GOT3 (cell line): ENCODE measurements around the gene SIPA1.
"Not testable (repeated sequence)": the region's sequence is repeated elsewhere in the genome, so short reads cannot be mapped to it uniquely, and the experiment has no call there.

Experiments used
- DNase-seq: peaks from one replicate; lab custom pipeline; 2025; ENCODE audit warnings: mixed read lengths; lab: John Stamatoyannopoulos, UW

Gene SIPA1

DNA sequence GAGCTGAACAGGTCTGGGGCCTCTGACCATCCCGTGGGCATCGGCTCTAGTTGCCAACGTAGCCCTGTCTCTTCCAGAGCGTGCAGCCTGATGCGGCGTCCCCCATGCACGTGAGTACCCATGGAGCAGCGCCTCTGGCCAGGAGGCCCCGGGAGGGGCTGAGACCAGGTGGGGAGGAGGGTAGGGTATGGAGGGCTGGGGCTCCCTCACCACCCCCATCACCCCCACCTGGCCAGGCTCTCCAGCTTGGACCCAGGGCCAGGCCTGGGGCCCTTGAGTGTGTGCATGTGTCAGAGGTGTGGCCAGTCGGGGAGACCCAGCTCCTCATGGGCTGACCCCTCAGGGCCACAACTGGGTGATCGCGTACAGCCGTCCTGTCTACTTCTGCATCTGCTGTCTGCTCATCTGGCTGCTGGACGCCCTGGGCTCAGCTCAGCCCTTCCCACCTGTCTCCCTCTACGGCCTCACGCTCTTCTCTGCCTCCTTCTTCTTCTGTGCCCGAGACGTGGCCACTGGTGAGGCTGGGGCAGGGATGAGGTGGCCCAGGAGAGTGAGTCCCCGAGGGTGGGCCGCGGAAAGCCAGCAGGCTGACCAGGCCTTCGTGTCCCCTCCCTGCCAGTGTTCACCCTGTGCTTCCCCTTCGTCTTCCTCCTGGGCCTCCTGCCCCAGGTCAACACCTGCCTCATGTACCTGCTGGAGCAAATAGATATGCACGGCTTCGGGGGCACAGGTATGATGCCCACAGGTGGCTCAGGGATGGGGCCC is 13.9 kb upstream of the SIPA1 start:
- DNase-seq, result no peak

DNA sequence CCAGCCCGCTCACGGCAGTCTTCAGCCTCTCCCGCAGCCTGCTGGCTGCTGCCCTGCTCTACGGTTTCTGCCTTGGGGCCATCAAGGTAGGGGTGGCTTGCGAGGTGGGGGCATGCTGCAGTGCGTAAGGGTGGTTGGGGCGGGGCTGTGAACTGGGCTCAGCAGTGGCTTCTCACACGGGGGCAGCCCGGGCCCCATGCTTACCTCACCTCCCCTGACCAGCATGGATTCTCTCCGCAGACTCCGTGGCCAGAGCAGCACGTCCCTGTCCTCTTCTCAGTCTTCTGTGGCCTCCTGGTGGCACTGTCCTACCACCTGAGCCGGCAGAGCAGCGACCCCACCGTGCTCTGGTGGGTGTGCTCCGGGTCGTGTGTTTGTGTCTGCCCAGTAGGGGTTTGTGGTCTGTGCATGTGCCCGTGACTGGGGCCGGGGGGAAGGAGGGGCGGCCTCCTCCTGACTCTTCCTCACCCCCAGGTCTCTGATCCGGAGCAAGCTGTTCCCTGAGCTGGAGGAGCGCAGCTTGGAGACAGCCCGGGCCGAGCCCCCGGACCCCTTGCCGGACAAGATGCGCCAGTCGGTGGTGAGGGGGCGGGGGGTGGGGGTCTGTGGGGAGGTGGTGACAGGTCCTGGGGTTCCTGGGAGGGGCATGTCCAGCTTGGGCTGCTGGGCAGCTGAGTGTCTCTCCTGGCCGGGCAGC is 12.8 kb upstream of the SIPA1 start:
- no peak for DNase-seq

- DNase-seq, result no peak
Observed at GRCh38 chr11:65625628-65626342, 12.1 kb upstream of the SIPA1 start.

- DNase-seq, result no peak
Observed at GRCh38 chr11:65627202-65627601, 10.7 kb upstream of the SIPA1 start.

DNA sequence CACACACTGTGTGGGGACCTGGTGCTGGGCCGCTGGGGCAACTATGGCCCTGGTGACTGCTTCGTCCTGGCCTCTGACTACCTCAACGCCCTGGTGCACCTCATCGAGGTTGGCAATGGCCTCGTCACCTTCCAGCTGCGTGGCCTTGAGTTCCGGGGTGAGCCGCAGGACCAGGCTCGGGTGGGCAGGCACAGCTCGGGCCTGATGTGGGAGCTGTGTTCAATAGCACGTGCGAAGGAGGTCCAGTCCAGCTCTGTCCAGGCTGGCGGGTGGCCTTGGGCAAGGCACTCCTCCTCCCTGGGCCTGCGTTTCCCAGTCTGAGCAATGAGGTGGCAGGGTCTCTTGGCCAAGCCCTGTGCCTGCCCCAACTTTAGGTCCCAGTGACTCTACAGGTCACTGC is 8.3 kb upstream of the SIPA1 start:
- no peak for DNase-seq

- DNase-seq, result no peak
Observed at GRCh38 chr11:65630215-65630614, 7.7 kb upstream of the SIPA1 start.

DNA sequence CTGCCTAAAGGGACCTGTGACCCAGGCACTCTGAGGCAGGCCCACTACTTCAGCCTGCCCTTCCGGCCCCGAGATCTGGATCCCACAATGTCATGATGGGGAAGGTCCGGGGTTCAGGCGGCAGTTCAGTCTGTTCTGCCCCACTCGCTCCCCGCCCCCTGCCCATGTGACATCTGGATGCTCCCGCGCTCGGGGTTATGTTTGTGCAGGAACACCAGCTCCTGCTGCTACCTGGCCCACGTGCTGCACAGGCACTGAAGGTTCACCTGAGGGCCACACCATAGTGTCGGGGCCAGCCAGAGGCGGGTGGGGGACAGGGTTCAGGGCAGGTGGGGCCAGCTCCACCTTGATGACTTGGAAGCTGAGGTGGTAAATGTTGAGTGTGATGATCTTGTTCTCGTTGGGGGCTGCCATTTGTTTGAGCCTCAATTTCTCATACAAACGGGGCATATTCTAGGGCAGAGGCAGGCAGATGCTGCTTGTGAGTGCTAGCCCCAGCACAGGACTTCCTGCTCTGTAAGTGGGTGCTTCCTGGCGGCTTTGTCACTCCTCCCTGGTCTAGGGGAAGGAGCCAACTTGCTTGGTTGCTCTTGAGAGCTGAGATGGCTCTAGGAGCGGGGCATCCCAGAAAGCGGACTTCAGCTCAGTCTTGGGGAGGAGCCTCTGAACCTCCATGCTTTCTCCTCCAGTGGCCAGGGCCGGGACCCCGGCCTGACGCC is 4.4 kb upstream of the SIPA1 start:
- no peak for DNase-seq

GRCh38 chr11:65634109-65634436 is 3.8 kb upstream of the SIPA1 start:
- DNase-seq, result no peak

DNA sequence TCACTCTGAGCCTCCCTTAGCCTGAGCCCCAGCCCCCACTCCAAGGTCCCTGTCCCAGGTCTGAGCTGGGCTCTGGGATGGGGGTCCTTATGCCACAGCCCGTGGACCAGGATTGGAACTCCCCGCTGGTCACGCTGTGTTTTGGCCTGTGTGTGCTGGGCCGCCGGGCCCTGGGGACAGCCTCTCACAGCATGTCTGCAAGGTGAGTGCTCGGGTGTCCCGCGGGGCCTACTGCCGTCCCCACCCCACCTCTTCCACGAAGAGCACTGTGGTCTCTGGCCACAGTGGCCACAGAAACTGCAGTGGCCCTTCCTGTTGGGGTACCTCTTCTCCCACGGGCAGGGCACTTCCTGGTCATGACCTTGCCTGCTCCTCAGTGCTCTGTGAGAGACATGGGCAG is 3.5 kb upstream of the SIPA1 start:
- no peak for DNase-seq

DNA sequence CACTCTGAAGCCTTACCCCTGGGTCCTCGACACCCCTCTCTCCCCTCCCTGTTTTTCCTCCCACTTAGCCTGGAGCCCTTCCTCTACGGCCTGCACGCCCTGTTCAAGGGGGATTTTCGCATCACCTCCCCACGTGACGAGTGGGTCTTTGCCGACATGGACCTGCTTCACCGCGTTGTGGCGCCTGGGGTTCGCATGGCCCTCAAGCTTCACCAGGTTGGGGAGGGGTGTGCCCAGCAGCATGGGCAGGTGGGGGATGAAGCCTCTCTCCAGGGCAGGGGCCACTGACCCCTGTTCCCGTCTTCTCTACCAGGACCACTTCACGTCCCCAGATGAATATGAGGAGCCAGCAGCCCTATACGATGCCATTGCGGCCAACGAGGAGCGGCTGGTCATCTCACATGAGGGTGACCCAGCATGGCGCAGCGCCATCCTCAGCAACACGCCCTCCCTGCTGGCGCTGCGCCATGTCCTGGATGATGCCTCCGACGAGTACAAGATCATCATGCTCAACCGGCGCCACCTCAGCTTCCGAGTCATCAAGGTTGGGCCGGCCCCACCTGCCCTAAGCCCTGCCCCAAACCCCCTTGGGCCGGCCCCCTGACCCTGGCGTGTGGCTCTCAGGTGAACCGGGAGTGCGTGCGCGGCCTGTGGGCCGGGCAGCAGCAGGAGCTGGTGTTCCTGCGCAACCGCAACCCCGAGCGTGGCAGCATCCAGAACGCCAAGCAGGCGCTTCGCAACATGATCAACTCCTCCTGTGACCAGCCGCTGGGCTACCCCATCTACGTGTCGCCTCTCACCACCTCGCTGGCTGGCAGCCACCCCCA is 2.8 kb upstream of the SIPA1 start:
- no peak for DNase-seq

DNA sequence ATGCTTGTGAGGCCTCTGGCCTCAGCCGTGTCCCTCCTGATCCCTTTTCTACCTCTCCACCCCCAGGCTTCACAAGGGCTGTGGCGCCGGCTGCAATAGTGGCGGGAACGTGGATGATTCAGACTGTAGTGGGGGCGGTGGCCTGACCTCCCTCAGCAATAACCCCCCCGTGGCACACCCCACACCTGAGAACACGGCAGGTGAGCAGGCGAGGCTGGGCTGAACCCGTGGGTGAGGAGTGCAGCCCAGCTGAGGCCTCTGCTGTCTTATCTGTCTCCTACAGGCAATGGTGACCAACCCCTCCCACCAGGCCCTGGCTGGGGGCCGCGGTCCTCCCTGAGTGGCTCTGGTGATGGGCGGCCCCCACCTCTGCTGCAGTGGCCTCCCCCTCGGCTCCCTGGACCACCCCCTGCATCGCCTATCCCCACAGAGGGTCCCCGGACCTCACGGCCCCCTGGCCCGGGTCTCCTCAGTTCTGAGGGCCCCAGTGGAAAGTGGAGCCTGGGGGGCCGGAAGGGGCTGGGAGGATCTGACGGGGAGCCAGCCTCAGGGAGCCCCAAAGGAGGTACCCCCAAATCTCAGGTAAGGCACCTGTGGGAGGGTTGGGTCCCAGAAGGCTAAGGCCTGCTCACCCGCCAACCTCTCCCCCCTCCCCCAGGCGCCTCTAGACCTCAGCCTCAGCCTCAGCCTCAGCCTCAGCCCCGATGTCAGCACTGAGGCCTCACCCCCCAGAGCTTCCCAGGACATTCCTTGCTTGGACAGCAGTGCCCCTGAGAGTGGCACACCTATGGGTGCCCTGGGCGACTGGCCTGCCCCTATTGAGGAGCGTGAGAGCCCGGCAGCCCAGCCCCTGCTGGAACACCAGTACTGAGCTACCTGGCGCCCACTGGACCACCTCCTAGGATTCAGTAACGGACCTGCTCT is 1.5 kb upstream of the SIPA1 start:
- no peak for DNase-seq

DNA sequence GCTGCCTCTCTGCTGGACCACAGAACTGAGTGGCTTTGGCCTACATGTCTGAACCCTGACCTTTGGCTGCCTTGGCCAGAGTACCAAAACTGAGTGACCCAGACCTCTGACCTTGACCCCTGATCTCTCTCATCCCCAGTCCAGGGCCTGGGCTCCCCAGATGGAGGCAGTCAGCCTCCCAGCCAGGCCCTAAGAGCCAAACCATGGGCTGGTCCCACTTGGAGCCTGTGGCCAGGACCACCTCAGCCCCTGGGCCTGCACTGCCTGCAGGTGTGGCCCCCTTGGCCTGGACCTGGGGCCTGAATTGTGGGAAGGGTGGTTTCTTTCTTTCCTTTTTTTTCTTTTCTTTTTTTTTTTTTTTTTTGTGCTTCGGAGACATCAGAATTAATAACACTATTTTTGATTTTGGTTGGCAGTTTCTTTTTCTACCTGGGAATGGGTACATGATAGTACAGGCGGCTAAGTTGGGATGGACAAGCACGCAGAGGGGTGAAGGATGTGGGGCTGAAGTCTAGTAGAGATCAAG is 806 bp upstream of the SIPA1 start:
- no peak for DNase-seq

DNA sequence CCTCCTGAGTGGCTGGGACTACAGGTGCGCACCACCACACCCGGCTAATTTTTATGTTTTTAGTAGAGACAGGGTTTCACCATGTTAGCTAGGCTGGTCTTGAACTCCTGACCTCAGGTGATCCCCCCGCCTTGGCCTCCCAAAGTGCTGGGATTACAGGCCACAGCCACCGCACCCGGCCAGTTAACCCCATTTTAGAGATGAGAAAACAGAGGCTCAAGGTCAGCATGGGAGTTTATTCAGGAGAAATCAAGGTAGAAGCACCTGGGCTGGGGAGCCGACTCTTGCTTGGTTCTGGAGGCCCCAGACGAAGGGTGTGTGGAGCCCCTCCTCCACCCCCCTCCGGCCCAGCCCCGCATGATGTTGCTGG is 1.3 kb downstream of the SIPA1 start:
- not testable (repeated sequence) for DNase-seq

GRCh38 chr11:65639623-65640482 is 2.0 kb downstream of the SIPA1 start:
- DNase-seq, result no peak

DNA sequence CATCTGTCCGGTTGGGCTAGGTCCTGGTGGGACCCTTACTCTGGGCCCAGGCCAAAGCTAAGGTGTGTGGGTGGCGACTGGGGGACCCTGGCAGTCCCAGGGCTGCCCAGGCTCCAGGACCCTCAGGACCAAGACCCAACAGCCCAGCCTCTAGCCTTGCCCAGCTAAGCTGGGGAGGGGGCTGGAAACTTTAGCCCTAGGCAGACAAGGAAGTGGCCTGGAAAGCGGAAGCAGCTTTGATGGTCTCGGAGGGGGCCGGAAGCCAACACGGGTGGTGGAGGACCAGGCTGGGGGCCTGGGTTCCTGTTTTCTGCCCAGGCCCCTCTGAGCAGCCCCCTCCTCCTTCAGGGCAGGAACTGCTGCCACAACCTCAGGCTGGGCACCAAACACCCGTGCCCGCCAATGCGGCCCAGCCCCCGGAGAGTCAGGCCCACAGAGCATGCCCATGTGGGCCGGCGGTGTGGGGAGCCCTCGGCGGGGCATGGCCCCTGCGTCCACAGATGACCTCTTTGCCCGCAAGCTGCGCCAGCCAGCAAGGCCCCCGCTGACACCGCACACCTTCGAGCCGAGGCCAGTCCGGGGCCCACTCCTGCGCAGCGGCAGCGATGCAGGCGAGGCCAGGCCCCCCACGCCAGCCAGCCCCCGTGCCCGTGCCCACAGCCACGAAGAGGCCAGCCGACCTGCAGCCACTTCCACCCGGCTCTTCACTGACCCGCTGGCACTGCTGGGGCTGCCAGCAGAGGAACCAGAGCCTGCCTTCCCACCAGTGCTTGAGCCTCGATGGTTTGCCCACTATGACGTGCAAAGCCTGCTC is 2.8 kb downstream of the SIPA1 start:
- DNase-seq, result no peak

- DNase-seq, result no peak
Observed at GRCh38 chr11:65641297-65642013, 3.6 kb downstream of the SIPA1 start.

GRCh38 chr11:65642014-65642671 is 4.2 kb downstream of the SIPA1 start:
- DNase-seq, result no peak
